ENCODE results near the gene CTSA.
A peak's percentile ranks its signal among the peaks of the same experiment; 100 is the strongest.
"Not testable (repeated sequence)": the region's sequence is repeated elsewhere in the genome, so short reads cannot be mapped to it uniquely, and the experiment has no call there.

Gene CTSA

GRCh38 chr20:45897289-45897688, 6.2 kb downstream of the CTSA start:
- no peak for DNase-seq

- DNase-seq: no peak
These were observed 6.6 kb downstream of the CTSA start for GRCh38 chr20:45897692-45898091.

GRCh38 chr20:45898285-45898684, 7.2 kb downstream of the CTSA start:
- no peak for DNase-seq

- DNase-seq: no peak
These were observed 8.1 kb downstream of the CTSA start for GRCh38 chr20:45899046-45899835.

GRCh38 chr20:45901332-45901731, 10.2 kb downstream of the CTSA start:
- not testable (repeated sequence) for DNase-seq

GRCh38 chr20:45902199-45902701, 11.1 kb downstream of the CTSA start:
- no peak for DNase-seq

- no peak for DNase-seq
These were observed 13.7 kb downstream of the CTSA start for GRCh38 chr20:45904583-45905504.

GRCh38 chr20:45905505-45906079, 14.5 kb downstream of the CTSA start:
- DNase-seq: no peak

GRCh38 chr20:45907219-45907948, 16.2 kb downstream of the CTSA start:
- DNase-seq: no peak

- no peak for DNase-seq
These were observed 16.9 kb downstream of the CTSA start for GRCh38 chr20:45908084-45908483.

- DNase-seq: no peak
These were observed 18.2 kb downstream of the CTSA start for GRCh38 chr20:45909336-45909808.

- DNase-seq: no peak
These were observed 18.9 kb downstream of the CTSA start for GRCh38 chr20:45909817-45910669.

- peak; percentile 93 for DNase-seq
These were observed 19.7 kb downstream of the CTSA start for GRCh38 chr20:45910670-45911485.

GRCh38 chr20:45911486-45912343, 20.6 kb downstream of the CTSA start, which contains the start of gene PLTP:
TSS of gene PLTP (minus strand) at chr20:45912155. CDS start at chr20:45911452, 703 bp downstream.
- no peak for DNase-seq

- DNase-seq: no peak
These were observed 21.2 kb downstream of the CTSA start for GRCh38 chr20:45912344-45912682.

GRCh38 chr20:45913116-45913515, 22.0 kb downstream of the CTSA start:
- no peak for DNase-seq

- DNase-seq: no peak
These were observed 26.6 kb downstream of the CTSA start for GRCh38 chr20:45917790-45918141.

- no peak for DNase-seq
These were observed 27.1 kb downstream of the CTSA start for GRCh38 chr20:45918182-45918737.

- DNase-seq: no peak
These were observed 27.8 kb downstream of the CTSA start for GRCh38 chr20:45918779-45919537.
